GM19240 (cell line): Measurements from ENCODE around the gene AEBP2.
"Not testable (repeated sequence)": the region's sequence is repeated elsewhere in the genome, so short reads cannot be mapped to it uniquely, and the experiment has no call there.

Source experiments
- DNase-seq: peaks from one replicate; pipeline ENCODE4 v3.0.0; 2011; ENCODE audit warnings: low spot score; ENCODE audit not compliant: insufficient read length

The AEBP2 gene

GRCh38 chr12:19550626-19551025 lies 111.3 kb downstream of the AEBP2 start:
- DNase-seq, result no peak

- not testable (repeated sequence) for DNase-seq
Observed at GRCh38 chr12:19552441-19553097, 113.3 kb downstream of the AEBP2 start.

DNA sequence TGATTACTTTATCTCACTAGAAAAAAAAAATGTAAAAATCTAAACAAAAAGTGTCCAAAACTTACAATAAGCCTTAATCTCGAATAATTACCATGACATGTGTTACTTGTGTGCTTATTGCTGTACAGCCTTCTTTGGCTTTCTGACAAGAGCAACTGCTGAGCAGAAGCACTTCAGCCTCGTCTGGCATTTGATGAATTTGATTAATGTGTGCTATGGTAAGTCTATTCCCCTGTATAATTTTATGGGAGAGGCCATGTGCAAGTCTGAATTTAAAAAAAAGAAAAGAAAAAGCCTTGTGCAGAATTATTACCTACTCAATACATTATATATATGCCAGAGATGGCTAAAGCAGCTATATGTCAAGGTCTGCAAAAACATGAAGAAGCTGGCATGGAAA lies 113.9 kb downstream of the AEBP2 start:
- no peak for DNase-seq

GRCh38 chr12:19561411-19561961 lies 122.2 kb downstream of the AEBP2 start:
- DNase-seq, result no peak
